ENCODE data around the gene SURF4. TPM values are rescaled to one million over a fixed set of nuclear protein-coding genes. Genes with fewer than 3 reads are reported as not detected.
"Not testable (repeated sequence)": the region's sequence is repeated elsewhere in the genome, so short reads cannot be mapped to it uniquely, and the experiment has no call there.

SURF4 gene
- total and polyA plus RNA-seq, 3 experiments from 2014 or later, result 202 to 250 (median 239) TPM

DNA sequence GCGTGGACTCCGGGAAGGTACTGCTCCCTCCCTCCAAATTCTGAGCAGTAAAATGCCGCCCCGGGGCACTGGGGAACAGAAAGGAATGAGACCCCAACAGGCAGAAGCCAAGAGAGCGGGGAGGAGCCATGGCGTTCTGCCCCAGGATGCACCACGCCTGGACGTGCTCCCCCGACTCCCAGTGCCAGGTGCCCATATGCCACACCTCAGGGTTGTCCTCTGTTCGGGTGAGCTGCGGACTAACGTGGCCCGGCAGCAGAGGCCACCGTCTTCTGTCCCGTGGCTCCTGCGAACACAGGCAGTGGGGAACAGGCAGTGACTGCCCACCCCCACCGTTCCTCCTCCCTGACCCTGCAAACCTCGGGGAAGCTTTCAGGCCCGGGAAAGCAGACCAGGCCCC lies 44.6 kb downstream of the SURF4 start:
- peaks cover 3 to 65% (median 4%) of the 10 kb centered on the region in 3 donors for H3K36me3 Mint-ChIP-seq
- H3K27ac Mint-ChIP-seq, result peak overlapping the region in 1 of 8 donors; percentile 66
- Histone ChIP-seq H3K4me3 (ENCODE audit: low read length) (no peak overlapping the region), H3K9me3 (ENCODE audit: low read length) (no peaks in the 10 kb centered on the region), H3K36me3 (ENCODE audit: insufficient read depth, low read length) (peaks cover 34% of the 10 kb centered on the region), H3K27ac (ENCODE audit: low read depth, low read length) (no peak overlapping the region), H3K4me1 (ENCODE audit: insufficient read depth, low read length) (peaks cover 23% of the 10 kb centered on the region), H3K27me3 (ENCODE audit: insufficient read depth, low read length, poor library complexity, severe bottlenecking) (no peaks in the 10 kb centered on the region)
- no peaks in the 10 kb centered on the region for H3K27me3 Mint-ChIP-seq
- POLR2A ChIA-PET, result no interaction called here
- peaks cover 18 to 48% (median 34%) of the 10 kb centered on the region in 3 donors for H3K4me1 Mint-ChIP-seq
- H3K9me3 Mint-ChIP-seq, result no peaks in the 10 kb centered on the region
- no peak overlapping the region for H3K4me3 Mint-ChIP-seq
- no peak for DNase-seq
- CTCF ChIA-PET, result interaction anchor here (1.4 kb wide), 1 partner anchor 300 kb away, joined by 3 read pairs; the partner anchor contains the start of gene GTF3C5

DNA sequence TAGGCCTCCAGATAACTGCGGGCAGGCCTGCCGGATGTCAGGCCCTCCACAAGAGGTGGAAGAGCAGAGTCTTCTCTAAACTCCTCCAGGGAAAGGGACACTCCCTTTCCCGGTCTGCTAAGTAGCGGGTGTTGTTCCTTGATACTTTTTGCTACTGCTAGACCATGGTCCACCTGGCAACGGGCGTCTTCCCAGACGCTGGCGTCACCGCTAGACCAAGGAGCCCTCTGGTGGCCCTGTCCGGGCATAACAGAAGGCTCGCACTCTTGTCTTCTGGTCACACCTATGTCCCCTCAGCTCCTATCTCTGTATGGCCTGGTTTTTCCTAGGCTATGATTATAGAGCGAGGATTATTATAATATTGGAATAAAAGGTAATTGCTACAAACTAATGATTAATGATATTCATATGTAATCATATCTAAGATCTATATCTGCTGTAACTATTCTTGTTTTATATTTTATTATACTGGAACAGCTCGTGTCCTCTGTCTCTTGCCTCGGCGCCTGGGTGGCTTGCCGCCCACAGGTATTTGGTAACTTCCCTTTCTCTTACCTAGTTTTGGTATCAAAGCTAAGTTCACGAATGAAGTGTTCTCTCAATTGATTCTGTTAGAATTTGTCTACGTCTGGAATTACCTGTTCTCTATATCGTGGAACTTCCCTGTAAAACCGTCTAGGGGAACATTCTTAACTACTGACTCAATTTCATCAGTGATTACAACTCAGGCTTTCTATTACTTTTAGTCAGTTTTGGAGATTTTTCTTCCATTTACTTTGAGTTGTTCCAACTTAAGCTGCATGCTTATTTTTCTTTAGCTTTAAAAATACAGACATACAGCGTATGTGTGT lies 46.3 kb downstream of the SURF4 start:
- H3K4me3 ChIP-seq (ENCODE audit: low read length); H3K9me3 Mint-ChIP-seq; H3K9me3 ChIP-seq (ENCODE audit: low read length); H3K27me3 ChIP-seq (ENCODE audit: insufficient read depth, low read length, poor library complexity, severe bottlenecking); POLR2A ChIA-PET; H3K27ac ChIP-seq (ENCODE audit: low read depth, low read length); H3K27me3 Mint-ChIP-seq; DNase-seq: not testable (repeated sequence)
- H3K36me3 ChIP-seq (ENCODE audit: insufficient read depth, low read length), result peaks cover 29% of the 10 kb centered on the region
- CTCF ChIA-PET, result interaction anchor here (1.0 to 1.8 kb wide), 5 partner anchors 12 to 298 kb away, joined by 3 to 7 read pairs (median 4); partner anchors contain the start of gene GTF3C5
- Mint-ChIP-seq H3K4me3 (peak overlapping the region in 1 of 7 donors; percentile 17), H3K36me3 (peaks cover 3 to 58% (median 4%) of the 10 kb centered on the region in 3 donors), H3K4me1 (peaks cover 10 to 31% (median 22%) of the 10 kb centered on the region in 3 donors), H3K27ac (peak overlapping the region in 4 of 8 donors; percentile 51 to 87 (median 58))
- peaks cover 11% of the 10 kb centered on the region for H3K4me1 ChIP-seq (ENCODE audit: insufficient read depth, low read length)

DNA sequence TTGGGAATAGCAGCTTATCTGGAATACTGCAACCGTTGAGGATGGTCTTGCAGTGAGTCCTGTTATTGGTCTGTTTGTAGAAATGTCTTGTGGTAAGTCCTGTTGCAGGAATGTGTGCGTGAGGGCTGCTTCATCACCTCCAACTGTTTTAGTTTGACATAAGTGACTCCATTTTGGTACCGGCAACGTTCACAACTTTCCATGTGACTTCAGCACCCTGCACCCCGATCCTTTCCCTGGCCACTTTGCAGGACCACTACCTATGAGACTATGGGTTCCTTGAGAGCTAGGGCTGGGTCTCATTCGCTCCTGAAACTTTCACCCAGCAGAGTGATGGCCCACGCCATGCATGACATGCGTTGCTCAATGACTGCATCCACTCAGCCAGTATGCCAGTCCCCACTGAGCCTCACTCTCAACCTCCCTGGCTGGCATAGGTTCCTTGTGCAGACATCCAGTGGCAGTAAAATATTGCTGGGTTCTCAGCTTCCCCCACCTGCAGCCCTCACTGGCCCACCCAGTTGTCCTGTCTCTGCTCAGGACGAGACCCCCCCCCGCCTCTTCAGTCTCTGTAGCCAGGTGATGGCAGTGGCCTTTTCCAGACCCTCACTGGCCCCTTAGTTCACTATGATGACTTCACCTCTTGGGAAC lies 47.9 kb downstream of the SURF4 start:
- H3K36me3 Mint-ChIP-seq, result peaks cover 3 to 43% (median 4%) of the 10 kb centered on the region in 3 donors
- H3K4me1 ChIP-seq (ENCODE audit: insufficient read depth, low read length), result no peaks in the 10 kb centered on the region
- no peaks in the 10 kb centered on the region for H3K27me3 ChIP-seq (ENCODE audit: insufficient read depth, low read length, poor library complexity, severe bottlenecking)
- peaks cover 4 to 18% (median 14%) of the 10 kb centered on the region in 3 donors for H3K4me1 Mint-ChIP-seq
- peaks cover 0 to 2% (median 0%) of the 10 kb centered on the region in 5 donors for H3K9me3 Mint-ChIP-seq
- CTCF ChIA-PET, result no interaction called here
- H3K27ac Mint-ChIP-seq, result peak overlapping the region in 2 of 8 donors; percentile 40 to 53
- H3K4me3 ChIP-seq (ENCODE audit: low read length), result no peak overlapping the region
- no peak overlapping the region for H3K27ac ChIP-seq (ENCODE audit: low read depth, low read length)
- H3K36me3 ChIP-seq (ENCODE audit: insufficient read depth, low read length), result peaks cover 13% of the 10 kb centered on the region
- no peak overlapping the region for H3K4me3 Mint-ChIP-seq
- POLR2A ChIA-PET, result no interaction called here
- no peaks in the 10 kb centered on the region for H3K27me3 Mint-ChIP-seq
- H3K9me3 ChIP-seq (ENCODE audit: low read length), result no peaks in the 10 kb centered on the region
- no peak for DNase-seq

DNA sequence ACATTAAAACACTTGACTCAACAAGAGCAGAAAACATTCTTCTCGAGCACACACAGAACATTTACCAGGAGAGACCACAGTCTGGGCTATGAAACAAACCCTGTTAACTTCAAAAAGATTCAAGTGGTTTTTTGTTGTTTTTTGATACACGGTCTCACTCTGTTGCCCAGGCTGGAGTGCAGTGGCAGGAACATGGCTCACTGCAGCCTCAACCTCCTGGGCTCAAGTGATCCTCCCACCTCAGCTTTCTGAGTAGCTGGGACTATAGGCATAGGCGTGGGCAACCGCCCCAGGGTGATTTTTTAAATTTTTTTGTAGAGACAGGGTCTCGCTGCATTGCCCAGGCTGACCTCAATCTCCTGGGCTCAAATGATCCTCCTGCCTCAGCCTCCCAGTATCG lies 48.8 kb downstream of the SURF4 start:
- H3K4me3 Mint-ChIP-seq; H3K9me3 ChIP-seq (ENCODE audit: low read length); H3K27me3 ChIP-seq (ENCODE audit: insufficient read depth, low read length, poor library complexity, severe bottlenecking); H3K4me1 ChIP-seq (ENCODE audit: insufficient read depth, low read length); POLR2A ChIA-PET; DNase-seq; CTCF ChIA-PET; H3K27ac ChIP-seq (ENCODE audit: low read depth, low read length); H3K9me3 Mint-ChIP-seq; H3K36me3 ChIP-seq (ENCODE audit: insufficient read depth, low read length); H3K27me3 Mint-ChIP-seq; H3K4me3 ChIP-seq (ENCODE audit: low read length): not testable (repeated sequence)
- Mint-ChIP-seq H3K4me1 (peaks cover 4 to 18% (median 14%) of the 10 kb centered on the region in 3 donors), H3K36me3 (peaks cover 3 to 33% (median 4%) of the 10 kb centered on the region in 3 donors), H3K27ac (peak overlapping the region in 3 of 8 donors; percentile 21 to 33 (median 27))

DNA sequence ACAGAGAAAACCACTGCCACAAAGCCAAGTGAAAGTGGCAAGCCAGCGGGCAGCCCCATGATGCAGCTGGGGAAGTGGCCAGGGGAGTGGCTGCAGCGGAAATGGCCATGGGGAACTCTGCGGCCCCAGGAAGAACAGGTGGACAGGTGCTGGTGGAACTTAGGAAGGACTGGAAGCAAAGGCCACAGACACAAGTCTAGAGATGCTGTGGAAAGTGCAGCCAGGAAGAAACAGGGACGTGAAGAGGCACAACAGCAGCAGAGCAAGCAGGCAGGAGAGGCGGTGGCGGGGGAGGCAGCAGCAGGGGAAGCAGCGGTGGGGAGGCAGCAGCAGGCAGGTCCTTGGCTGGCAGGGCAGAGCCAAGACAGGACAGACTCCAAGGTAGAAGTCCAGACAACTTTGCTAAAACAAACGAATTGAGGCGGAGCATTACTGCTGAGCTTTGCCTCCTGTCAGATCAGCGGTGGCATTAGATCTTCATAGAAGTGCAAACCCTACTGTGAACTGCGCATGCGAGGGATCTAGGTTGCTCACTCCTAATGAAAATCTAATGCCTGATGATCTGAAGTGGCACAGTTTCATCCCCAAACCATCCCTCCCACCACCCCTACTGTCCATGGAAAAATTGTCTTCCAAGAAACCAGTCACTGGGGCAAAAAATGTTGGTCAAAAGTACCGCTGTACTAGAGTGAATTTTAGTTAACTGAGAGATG lies 51.7 kb downstream of the SURF4 start:
- no peaks in the 10 kb centered on the region for H3K27me3 ChIP-seq (ENCODE audit: insufficient read depth, low read length, poor library complexity, severe bottlenecking)
- Mint-ChIP-seq H3K4me3 (peak overlapping the region in 1 of 7 donors; percentile 43), H3K4me1 (peaks cover 0 to 10% (median 4%) of the 10 kb centered on the region in 3 donors), H3K27ac (no peak overlapping the region), H3K27me3 (peaks cover 3% of the 10 kb centered on the region in 2 donors), H3K9me3 (peaks cover 0 to 2% (median 0%) of the 10 kb centered on the region in 5 donors), H3K36me3 (peaks cover 0 to 11% (median 0%) of the 10 kb centered on the region in 3 donors)
- H3K27ac ChIP-seq (ENCODE audit: low read depth, low read length), result no peak overlapping the region
- DNase-seq, result no peak
- no peak overlapping the region for H3K4me3 ChIP-seq (ENCODE audit: low read length)
- H3K4me1 ChIP-seq (ENCODE audit: insufficient read depth, low read length), result no peaks in the 10 kb centered on the region
- ChIA-PET CTCF (no interaction called here), POLR2A (no interaction called here)
- H3K36me3 ChIP-seq (ENCODE audit: insufficient read depth, low read length), result no peaks in the 10 kb centered on the region
- H3K9me3 ChIP-seq (ENCODE audit: low read length), result no peaks in the 10 kb centered on the region

DNA sequence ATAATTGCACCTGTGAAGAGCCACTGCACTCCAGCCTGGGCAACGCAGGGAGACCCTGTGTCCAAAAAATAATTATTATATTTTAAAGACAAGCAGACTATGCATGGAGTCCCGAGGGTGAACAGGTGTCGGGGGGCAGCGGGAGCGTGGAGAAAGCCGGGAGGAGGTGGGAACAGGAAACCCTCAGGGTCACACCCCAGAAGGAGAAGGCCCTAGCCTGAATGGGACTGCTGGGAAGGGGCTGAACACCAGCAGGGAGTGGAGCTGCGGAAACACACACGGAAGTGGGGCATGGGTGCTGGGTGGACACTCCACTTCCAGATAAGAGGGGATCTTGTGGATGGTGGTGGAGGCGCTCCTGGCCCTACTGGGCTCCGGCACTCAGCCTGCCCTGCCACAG lies 52.6 kb downstream of the SURF4 start:
- no peak for DNase-seq
- Mint-ChIP-seq H3K4me1 (peaks cover 0 to 4% (median 3%) of the 10 kb centered on the region in 3 donors), H3K4me3 (no peak overlapping the region), H3K36me3 (peaks cover 0 to 7% (median 0%) of the 10 kb centered on the region in 3 donors), H3K27ac (peak overlapping the region in 1 of 8 donors; percentile 22), H3K27me3 (peaks cover 3 to 5% of the 10 kb centered on the region in 2 donors), H3K9me3 (peaks cover 0 to 2% (median 0%) of the 10 kb centered on the region in 5 donors)
- no peak overlapping the region for H3K27ac ChIP-seq (ENCODE audit: low read depth, low read length)
- no peaks in the 10 kb centered on the region for H3K9me3 ChIP-seq (ENCODE audit: low read length)
- H3K4me1 ChIP-seq (ENCODE audit: insufficient read depth, low read length), result no peaks in the 10 kb centered on the region
- H3K4me3 ChIP-seq (ENCODE audit: low read length), result no peak overlapping the region
- ChIA-PET POLR2A (no interaction called here), CTCF (no interaction called here)
- H3K36me3 ChIP-seq (ENCODE audit: insufficient read depth, low read length), result no peaks in the 10 kb centered on the region
- no peaks in the 10 kb centered on the region for H3K27me3 ChIP-seq (ENCODE audit: insufficient read depth, low read length, poor library complexity, severe bottlenecking)

DNA sequence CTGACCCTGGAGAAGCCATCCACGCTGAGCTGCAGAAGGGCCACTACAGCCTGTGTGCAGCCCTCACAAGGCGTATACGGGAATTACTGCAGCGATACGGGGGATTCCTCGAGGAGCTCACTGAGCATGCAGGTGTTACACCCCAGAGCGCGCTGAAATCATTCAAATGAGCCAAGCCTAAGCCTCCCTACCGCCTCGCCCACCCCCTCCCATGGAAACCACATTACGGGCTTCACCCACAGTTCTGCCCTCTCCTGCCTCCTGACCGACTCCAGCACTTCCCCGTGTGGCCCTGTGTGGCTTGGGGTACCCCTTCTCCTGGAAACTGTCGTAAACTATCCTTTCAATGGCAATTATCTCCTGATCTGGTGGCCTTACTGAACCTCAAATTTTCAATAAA lies 53.2 kb downstream of the SURF4 start:
- H3K27me3 ChIP-seq (ENCODE audit: insufficient read depth, low read length, poor library complexity, severe bottlenecking), result no peaks in the 10 kb centered on the region
- H3K4me1 ChIP-seq (ENCODE audit: insufficient read depth, low read length), result no peaks in the 10 kb centered on the region
- H3K36me3 ChIP-seq (ENCODE audit: insufficient read depth, low read length), result no peaks in the 10 kb centered on the region
- H3K4me1 Mint-ChIP-seq, result peaks cover 0 to 2% (median under 1%) of the 10 kb centered on the region in 3 donors
- H3K27ac Mint-ChIP-seq, result no peak overlapping the region
- H3K9me3 ChIP-seq (ENCODE audit: low read length), result no peaks in the 10 kb centered on the region
- CTCF ChIA-PET, result no interaction called here
- DNase-seq, result no peak
- no peak overlapping the region for H3K27ac ChIP-seq (ENCODE audit: low read depth, low read length)
- H3K4me3 ChIP-seq (ENCODE audit: low read length), result no peak overlapping the region
- no peak overlapping the region for H3K4me3 Mint-ChIP-seq
- POLR2A ChIA-PET, result no interaction called here
- H3K9me3 Mint-ChIP-seq, result peaks cover 0 to 2% (median 0%) of the 10 kb centered on the region in 5 donors
- peaks cover 3 to 5% of the 10 kb centered on the region in 2 donors for H3K27me3 Mint-ChIP-seq
- H3K36me3 Mint-ChIP-seq, result peaks cover 0 to 5% (median 0%) of the 10 kb centered on the region in 3 donors

All from CD8-positive, alpha-beta memory T cell (primary cell).